Progenitor cell of endocrine pancreas (in vitro differentiated cells): ENCODE measurements around the gene CDH23. TPM values are rescaled to one million over a fixed set of nuclear protein-coding genes. Genes with fewer than 3 reads are reported as not detected.
A peak's percentile ranks its signal among the peaks of the same experiment; 100 is the strongest.

ENCODE experiments used
- DNase-seq: peaks from one replicate; pipeline ENCODE4 v3.0.0; 2021; ENCODE audit warnings: low spot score; ENCODE audit not compliant: unreplicated experiment
- H3K27ac Mint-ChIP-seq: 2 replicates; pipeline ENCODE4 v1.8.0; 2021; ENCODE audit warnings: mild to moderate bottlenecking, moderate library complexity, mixed read lengths
- H3K27me3 Mint-ChIP-seq: 2 replicates; pipeline ENCODE4 v1.8.0; 2021; ENCODE audit warnings: mixed read lengths
- H3K36me3 Mint-ChIP-seq: 2 replicates; pipeline ENCODE4 v1.8.0; 2022; ENCODE audit warnings: mixed read lengths; ENCODE audit not compliant: insufficient read depth
- H3K4me1 Mint-ChIP-seq: 2 replicates; pipeline ENCODE4 v1.8.0; 2021; ENCODE audit warnings: low read depth, mixed read lengths
- H3K4me3 Mint-ChIP-seq: 2 replicates; pipeline ENCODE4 v1.8.0; 2021; ENCODE audit warnings: low read depth, mild to moderate bottlenecking, moderate library complexity, mixed read lengths
- H3K9me3 Mint-ChIP-seq: 2 replicates; pipeline ENCODE4 v1.8.0; 2021; ENCODE audit warnings: low read depth, mixed read lengths
- total RNA-seq: library from RNA; stranded (reverse); gene quantifications from 2 replicates; pipeline ENCODE4 v1.2.1, GENCODE V29; 2021
- TF ChIP-seq, protein P1 (sequence below): fragments of 200-600 bp; sonication (generic); IDR thresholded peaks from one replicate; pipeline ENCODE4 v1.5.0; 2021; ENCODE audit warnings: antibody characterized with exemption, mild to moderate bottlenecking; ENCODE audit not compliant: unreplicated experiment

CDH23 gene
- total RNA-seq, 1 donor from 2014 or later: 0.43 TPM

DNA sequence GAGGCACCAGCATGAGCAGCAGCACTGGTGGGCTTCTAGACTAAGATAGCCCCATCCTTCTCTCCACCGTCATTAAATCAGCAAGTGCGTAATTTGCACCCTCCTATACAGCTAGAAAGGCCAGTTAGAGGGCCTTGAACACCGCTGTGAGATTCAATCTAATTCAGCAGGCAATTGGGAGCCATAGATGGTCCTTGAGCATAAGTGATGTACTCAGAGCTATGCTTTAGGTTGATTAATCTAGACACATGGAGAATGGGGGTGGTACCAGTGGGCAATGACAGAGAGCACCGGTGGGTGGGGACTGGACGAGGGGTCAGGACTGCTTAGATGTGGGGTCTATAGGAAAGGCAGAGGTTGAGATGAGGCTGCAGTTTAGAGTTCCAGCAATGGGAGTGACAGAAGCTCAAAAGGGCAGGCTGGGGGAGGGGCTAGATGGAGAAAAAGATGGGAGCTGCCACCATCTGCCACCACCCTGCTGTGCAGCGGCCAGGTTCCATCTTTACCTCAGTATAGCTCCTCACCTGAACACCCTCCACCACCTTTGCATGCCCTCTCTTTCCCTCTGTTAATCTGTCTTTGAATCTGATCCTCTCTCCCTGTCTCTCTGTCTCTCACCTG lies 235.6 kb downstream of the CDH23 start:
- DNase-seq: no peak
- H3K36me3 Mint-ChIP-seq: no peaks in the 10 kb centered on the region
- H3K27me3 Mint-ChIP-seq: peaks cover 50% of the 10 kb centered on the region
- TF ChIP-seq, protein P1, sequence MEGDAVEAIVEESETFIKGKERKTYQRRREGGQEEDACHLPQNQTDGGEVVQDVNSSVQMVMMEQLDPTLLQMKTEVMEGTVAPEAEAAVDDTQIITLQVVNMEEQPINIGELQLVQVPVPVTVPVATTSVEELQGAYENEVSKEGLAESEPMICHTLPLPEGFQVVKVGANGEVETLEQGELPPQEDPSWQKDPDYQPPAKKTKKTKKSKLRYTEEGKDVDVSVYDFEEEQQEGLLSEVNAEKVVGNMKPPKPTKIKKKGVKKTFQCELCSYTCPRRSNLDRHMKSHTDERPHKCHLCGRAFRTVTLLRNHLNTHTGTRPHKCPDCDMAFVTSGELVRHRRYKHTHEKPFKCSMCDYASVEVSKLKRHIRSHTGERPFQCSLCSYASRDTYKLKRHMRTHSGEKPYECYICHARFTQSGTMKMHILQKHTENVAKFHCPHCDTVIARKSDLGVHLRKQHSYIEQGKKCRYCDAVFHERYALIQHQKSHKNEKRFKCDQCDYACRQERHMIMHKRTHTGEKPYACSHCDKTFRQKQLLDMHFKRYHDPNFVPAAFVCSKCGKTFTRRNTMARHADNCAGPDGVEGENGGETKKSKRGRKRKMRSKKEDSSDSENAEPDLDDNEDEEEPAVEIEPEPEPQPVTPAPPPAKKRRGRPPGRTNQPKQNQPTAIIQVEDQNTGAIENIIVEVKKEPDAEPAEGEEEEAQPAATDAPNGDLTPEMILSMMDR: no peak
- no peaks in the 10 kb centered on the region for H3K9me3 Mint-ChIP-seq
- no peak overlapping the region for H3K4me3 Mint-ChIP-seq
- H3K27ac Mint-ChIP-seq: no peak overlapping the region
- H3K4me1 Mint-ChIP-seq: peaks cover 28% of the 10 kb centered on the region

DNA sequence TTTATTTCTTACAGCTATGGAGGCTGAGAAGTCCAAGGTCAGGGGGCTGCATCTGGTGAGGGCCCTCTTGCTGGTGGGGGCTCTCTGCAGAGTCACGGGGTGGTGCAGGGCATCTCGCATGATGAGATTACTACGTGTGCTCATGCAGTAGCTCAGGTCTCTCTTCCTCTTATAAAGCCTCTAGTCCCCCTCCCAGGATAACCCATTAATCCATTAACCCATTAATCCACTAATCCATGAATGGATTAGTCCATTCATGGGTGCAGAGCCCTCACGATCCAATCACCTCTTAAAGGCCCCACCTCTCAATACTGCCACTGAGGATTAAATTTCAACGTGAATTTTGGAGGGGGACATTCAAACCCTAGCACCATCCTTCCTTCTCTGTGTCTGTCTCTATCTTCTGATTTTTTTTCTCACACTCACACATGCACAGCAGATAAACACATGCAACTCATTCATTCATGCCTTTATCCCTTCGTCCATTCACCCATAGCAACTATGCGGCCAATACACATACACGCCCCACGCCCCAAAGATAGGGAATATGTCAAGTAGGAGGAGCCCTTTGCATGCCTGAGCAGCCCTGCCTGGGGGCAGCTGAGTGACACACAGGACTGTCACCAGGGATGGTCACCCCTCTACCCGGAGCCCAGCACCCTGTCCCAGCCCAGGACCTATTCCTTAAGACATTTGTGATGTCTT lies 236.3 kb downstream of the CDH23 start:
- Mint-ChIP-seq H3K27ac (no peak overlapping the region), H3K27me3 (peaks cover 46% of the 10 kb centered on the region), H3K9me3 (no peaks in the 10 kb centered on the region), H3K4me3 (no peak overlapping the region), H3K4me1 (peaks cover 31% of the 10 kb centered on the region), H3K36me3 (no peaks in the 10 kb centered on the region)
- TF ChIP-seq, protein P1: no peak
- DNase-seq: no peak

DNA sequence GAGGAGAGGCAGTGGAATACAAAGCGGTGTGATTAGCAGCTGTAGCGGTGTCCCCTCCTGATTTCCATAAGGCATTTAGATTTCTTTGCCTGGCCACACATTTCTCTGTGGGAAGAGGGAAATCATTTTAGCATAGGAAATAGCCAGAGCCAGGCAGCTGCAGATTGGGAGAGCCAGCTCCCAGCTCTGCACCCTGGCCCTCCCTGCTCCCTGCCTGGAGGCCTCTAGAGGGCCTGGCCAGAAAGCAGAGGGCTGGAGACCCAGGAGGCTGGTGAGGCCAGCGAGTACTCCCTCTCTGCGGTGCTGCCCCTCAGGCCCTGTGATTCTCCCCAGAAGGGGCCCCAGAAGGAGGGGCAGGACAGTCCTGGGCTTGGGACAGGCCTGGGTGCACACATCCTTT lies 237.2 kb downstream of the CDH23 start:
- Mint-ChIP-seq H3K4me1 (peaks cover 39% of the 10 kb centered on the region), H3K4me3 (no peak overlapping the region), H3K27ac (no peak overlapping the region), H3K9me3 (no peaks in the 10 kb centered on the region), H3K36me3 (no peaks in the 10 kb centered on the region), H3K27me3 (peaks cover 38% of the 10 kb centered on the region)
- DNase-seq: no peak
- TF ChIP-seq, protein P1: peak; percentile 7

DNA sequence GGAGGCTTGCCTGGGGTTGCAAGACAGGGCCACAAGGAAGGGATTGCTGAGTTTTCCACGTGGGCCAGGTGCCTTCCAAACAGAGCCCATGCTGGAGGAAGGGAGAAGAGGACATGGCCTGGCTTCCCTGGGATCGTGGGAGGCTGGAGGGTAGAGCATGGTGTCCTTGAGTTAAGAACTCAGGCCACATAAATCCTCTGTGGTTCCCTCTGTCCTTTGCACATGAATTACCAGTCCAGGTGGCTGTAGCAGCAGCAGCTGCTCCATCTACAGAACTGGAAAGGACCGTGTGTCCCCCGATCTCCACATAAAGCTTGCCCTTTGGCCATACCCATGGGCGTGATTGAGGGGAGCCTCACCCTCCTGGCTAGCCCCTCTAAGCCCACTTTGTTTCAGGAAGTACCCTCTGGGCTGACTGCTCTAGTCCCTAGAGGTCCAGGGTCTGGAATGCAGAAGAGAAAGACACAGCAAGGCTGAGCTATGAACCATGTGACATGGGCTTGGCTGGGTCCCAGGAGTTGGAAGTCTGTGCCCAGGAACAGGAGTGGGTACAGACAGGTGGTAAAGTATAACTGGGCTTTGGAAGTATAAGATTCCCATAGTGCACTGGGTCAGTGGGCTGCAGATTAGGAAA lies 237.9 kb downstream of the CDH23 start:
- peak overlapping the region; percentile 78 for H3K27ac Mint-ChIP-seq
- TF ChIP-seq, protein P1: no peak
- H3K9me3 Mint-ChIP-seq: no peaks in the 10 kb centered on the region
- no peak overlapping the region for H3K4me3 Mint-ChIP-seq
- peaks cover 45% of the 10 kb centered on the region for H3K4me1 Mint-ChIP-seq
- DNase-seq: no peak
- H3K27me3 Mint-ChIP-seq: peaks cover 33% of the 10 kb centered on the region
- H3K36me3 Mint-ChIP-seq: no peaks in the 10 kb centered on the region

DNA sequence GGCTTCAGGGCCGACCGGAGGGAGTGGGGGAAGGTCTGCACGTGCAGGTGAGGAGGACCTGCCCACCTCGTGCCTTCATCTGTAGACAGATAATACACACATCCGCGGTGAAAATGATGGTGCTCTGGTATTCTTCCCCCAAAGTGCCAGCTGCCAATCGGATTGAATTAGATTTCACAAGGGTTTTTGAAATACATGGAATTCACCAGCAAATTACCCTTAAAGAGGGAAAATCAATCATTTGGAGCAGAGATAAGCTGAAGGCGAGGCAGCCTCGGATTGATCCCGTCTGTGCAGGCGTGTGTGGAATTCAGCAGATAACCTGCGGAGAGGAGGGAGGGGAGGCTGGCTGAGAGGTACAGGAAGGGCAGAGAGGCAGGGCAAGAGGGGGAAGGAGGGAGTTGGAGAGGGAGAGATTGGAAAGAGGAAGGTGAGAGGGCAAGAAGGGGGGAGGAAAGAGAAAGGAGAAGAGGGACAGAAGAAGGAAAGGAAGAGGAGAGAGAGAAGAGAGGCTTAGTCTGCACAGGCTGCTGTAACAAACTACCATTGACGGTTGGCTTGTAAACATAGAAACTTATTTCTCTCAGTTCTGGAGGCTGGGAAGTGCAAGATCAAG lies 238.6 kb downstream of the CDH23 start:
- Mint-ChIP-seq H3K4me3 (no peak overlapping the region), H3K27ac (peak overlapping the region; percentile 78), H3K36me3 (no peaks in the 10 kb centered on the region), H3K4me1 (peaks cover 46% of the 10 kb centered on the region), H3K9me3 (no peaks in the 10 kb centered on the region), H3K27me3 (peaks cover 38% of the 10 kb centered on the region)
- TF ChIP-seq, protein P1: no peak
- DNase-seq: peak; percentile 35
